OCI-LY1 (cell line): Measurements from ENCODE around the gene BSG.

Experiments
- EZH2 ChIP-seq: fragments of 200-600 bp; sonication (generic), shearing (Covaris generic); IDR thresholded peaks from 2 replicates; pipeline ENCODE4 v1.8.0; 2017; ENCODE audit warnings: borderline replicate concordance, mixed run types, mild to moderate bottlenecking, antibody characterized with exemption, low read length, moderate library complexity, mixed read lengths
- TF ChIP-seq, protein P1 (sequence below): fragments of 200-600 bp; sonication (generic), shearing (Covaris generic); IDR thresholded peaks from 2 replicates; pipeline ENCODE4 v1.5.1; 2017; ENCODE audit warnings: mild to moderate bottlenecking, antibody characterized with exemption, low read length, moderate library complexity, mixed read lengths

DNA sequence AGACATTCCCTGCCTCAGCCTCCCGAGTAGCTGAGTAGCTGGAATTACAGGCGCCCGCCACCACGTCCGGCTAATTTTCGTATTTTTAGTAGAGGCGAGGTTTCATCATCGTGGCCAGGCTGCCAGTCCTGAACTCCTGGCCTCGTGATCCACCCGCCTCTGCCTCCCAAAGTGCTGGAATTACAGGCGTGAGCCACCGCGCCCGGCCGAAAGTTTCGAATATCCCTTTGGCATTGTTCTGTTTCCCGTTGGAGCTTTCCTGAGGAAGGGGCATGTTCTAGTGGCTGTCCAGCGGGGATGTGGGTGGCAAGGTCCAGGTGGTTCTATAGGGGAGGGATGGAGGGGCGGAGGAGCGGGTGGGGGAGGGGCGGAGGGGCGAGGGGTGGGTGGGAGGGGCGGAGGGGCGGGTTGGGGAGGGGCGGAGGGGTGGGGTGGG lies 2.1 kb upstream of the BSG start:
- TF ChIP-seq, protein P1, sequence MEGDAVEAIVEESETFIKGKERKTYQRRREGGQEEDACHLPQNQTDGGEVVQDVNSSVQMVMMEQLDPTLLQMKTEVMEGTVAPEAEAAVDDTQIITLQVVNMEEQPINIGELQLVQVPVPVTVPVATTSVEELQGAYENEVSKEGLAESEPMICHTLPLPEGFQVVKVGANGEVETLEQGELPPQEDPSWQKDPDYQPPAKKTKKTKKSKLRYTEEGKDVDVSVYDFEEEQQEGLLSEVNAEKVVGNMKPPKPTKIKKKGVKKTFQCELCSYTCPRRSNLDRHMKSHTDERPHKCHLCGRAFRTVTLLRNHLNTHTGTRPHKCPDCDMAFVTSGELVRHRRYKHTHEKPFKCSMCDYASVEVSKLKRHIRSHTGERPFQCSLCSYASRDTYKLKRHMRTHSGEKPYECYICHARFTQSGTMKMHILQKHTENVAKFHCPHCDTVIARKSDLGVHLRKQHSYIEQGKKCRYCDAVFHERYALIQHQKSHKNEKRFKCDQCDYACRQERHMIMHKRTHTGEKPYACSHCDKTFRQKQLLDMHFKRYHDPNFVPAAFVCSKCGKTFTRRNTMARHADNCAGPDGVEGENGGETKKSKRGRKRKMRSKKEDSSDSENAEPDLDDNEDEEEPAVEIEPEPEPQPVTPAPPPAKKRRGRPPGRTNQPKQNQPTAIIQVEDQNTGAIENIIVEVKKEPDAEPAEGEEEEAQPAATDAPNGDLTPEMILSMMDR = no peak
- no peak for TF ChIP-seq EZH2
